Colonic mucosa (tissue), 4 donors: ENCODE measurements around the gene AATF. TPM values are rescaled to one million over a fixed set of nuclear protein-coding genes. Genes with fewer than 3 reads are reported as not detected.

Experiments
- DNase-seq: peaks from one replicate; pipeline ENCODE4 v3.0.0-alpha.2; 2020
- H3K27ac ChIP-seq: fragments of 200-600 bp; one replicate; pipeline ENCODE4 v1.8.0; 2021
- H3K27me3 ChIP-seq: fragments of 200-600 bp; one replicate; pipeline ENCODE4 v1.8.0; 2021
- H3K36me3 ChIP-seq: fragments of 200-600 bp; one replicate; pipeline ENCODE4 v1.8.0; 2021
- H3K4me1 ChIP-seq: fragments of 200-600 bp; one replicate; pipeline ENCODE4 v1.8.0; 2021; ENCODE audit warnings: mild to moderate bottlenecking
- H3K4me3 ChIP-seq: fragments of 200-600 bp; one replicate; pipeline ENCODE4 v1.8.0; 2021
- H3K9ac ChIP-seq, 2 donors: one replicate each; pipeline ENCODE4 v1.7.0; 2013; ENCODE audit warnings: control low read depth in 2 of 2, low read depth in 2 of 2, low read length in 2 of 2
- H3K9me3 ChIP-seq: fragments of 200-600 bp; one replicate; pipeline ENCODE4 v1.8.0; 2021
- CTCF ChIP-seq: fragments of 200-600 bp; IDR thresholded peaks from one replicate; pipeline ENCODE4 v1.8.0; 2022; ENCODE audit warnings: antibody characterized with exemption, mild to moderate bottlenecking
- intact Hi-C: fragments of 100-400 bp; cut with DNase I; formaldehyde crosslinking; loops from one replicate; pipeline ENCODE4 v1.14.1; 2022
- total RNA-seq, 2 donors: library from RNA; stranded (reverse); fragmentation: NEBNext Ultra II Directional in 1 of 2; extraction: Animal tissue kit (Norgen Biotek cat#: 25700) in 1 of 2; gene quantifications; one replicate each; pipeline ENCODE4 v1.2.1, GENCODE V29; 2021
- donor health status: healthy.
- donor health status: DM: no; HTN: no; CAD: no.
- donor health status: DM: no; HTN: no; CAD: no.

AATF gene
- total RNA-seq, 2 donors from 2014 or later = 30.0 to 54.8 TPM

GRCh38 chr17:36934692-36935630 is 13.8 kb upstream of the AATF start:
- Histone ChIP-seq H3K4me1 (peaks cover 48% of the 10 kb centered on the region), H3K9ac (no peak overlapping the region), H3K36me3 (no peaks in the 10 kb centered on the region), H3K27ac (no peak overlapping the region), H3K4me3 (no peak overlapping the region), H3K27me3 (peaks cover 99% of the 10 kb centered on the region), H3K9me3 (no peaks in the 10 kb centered on the region)
- TF ChIP-seq CTCF = no peak
- no peak for DNase-seq
- intact Hi-C loops = no loop called here

DNA sequence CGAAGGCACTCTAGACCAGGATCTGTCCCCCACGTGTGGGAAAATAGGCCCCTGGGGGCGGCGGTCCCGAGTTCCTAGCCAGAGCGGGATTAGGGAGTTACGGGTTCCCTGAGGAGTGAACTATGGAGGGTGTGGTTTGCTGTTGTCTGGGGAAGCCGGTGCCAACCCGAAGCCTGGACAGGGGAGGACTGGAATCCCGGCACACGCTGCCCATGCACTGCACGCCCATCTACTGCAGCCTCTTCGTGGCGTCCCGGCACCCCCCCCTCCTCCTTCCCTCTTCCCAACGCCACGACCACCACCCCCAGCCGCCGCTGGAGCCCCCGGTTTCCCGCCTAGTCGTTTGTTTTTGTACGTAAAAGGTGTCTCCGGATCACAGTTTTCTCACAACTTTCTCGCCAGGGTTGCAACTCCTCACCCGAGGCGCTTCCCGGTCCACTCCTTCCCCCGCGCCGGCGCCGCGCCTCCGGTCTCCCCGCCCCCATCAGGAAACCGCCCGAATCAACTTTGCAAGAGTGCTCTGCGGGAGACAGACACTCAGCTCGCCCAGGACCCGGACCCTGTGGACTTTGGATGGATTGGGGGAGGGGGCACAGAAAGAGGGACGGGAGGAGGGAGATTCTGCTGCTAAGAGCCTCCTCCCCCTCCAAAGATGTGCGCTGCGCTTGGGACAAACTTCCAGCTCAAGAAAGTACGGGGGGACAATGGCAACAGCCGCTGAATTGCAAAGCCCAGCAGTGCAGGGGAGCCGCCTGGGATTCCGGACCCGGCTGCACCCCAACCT is 12.9 kb upstream of the AATF start:
- Histone ChIP-seq H3K4me1 (peaks cover 48% of the 10 kb centered on the region), H3K9ac (no peak overlapping the region), H3K27me3 (peaks cover 99% of the 10 kb centered on the region), H3K9me3 (no peaks in the 10 kb centered on the region), H3K27ac (no peak overlapping the region), H3K4me3 (peak overlapping the region; percentile 17), H3K36me3 (no peaks in the 10 kb centered on the region)
- intact Hi-C loops = no loop called here
- TF ChIP-seq CTCF = no peak
- no peak for DNase-seq

- Histone ChIP-seq H3K36me3 (no peaks in the 10 kb centered on the region), H3K27ac (no peak overlapping the region), H3K4me1 (peaks cover 48% of the 10 kb centered on the region), H3K4me3 (peak overlapping the region; percentile 17), H3K27me3 (peaks cover 99% of the 10 kb centered on the region), H3K9ac (no peak overlapping the region), H3K9me3 (no peaks in the 10 kb centered on the region)
- intact Hi-C loops = no loop called here
- no peak for TF ChIP-seq CTCF
- DNase-seq = no peak
These were observed 12.2 kb upstream of the AATF start for GRCh38 chr17:36936455-36937000.

GRCh38 chr17:36937001-36937958 is 11.5 kb upstream of the AATF start, which contains the start of gene LHX1:
TSS of gene LHX1 (plus strand) at chr17:36937475. CDS start at chr17:36938198, 723 bp downstream.
- H3K9ac ChIP-seq = no peak within 1 kb of the TSS
- no peak for DNase-seq

More at GRCh38 chr17:36937001-36937958, 11.5 kb upstream of the AATF start, which contains the start of gene LHX1:
- intact Hi-C loops = no loop called here
- Histone ChIP-seq H3K9me3 (no peaks in the 10 kb centered on the region), H3K4me1 (peaks cover 43% of the 10 kb centered on the region), H3K27me3 (peaks cover 99% of the 10 kb centered on the region), H3K36me3 (no peaks in the 10 kb centered on the region), H3K4me3 (peak within 1 kb of the TSS; percentile 17), H3K27ac (no peak within 1 kb of the TSS)
- no peak for TF ChIP-seq CTCF
